Thoracic aorta (tissue), 2 donors: ENCODE data around the gene FHIT. TPM values are rescaled to one million over a fixed set of nuclear protein-coding genes. Genes with fewer than 3 reads are reported as not detected.

Experiments
- ATAC-seq: fragments of 150-250 bp; one replicate; pipeline ENCODE4 v1.8.0; 2017; ENCODE audit warnings: low read depth; ENCODE audit not compliant: insufficient number of reproducible peaks, low FRiP score
- DNase-seq: peaks from one replicate; pipeline ENCODE4 v3.0.0-alpha.2; 2020; ENCODE audit warnings: low spot score
- H3K27ac ChIP-seq, 2 donors: fragments of 200-600 bp; sonication (generic); 1 replicate in 1 of 2; 2 replicates in 1 of 2; pipeline ENCODE4 v1.5.1; 2016; ENCODE audit warnings: mild to moderate bottlenecking in 2 of 2, moderate library complexity in 2 of 2
- H3K27me3 ChIP-seq: fragments of 200-600 bp; sonication (generic); replicated peaks from 2 replicates; pipeline ENCODE4 v1.6.0; 2016; ENCODE audit warnings: mild to moderate bottlenecking; ENCODE audit not compliant: insufficient read depth
- H3K36me3 ChIP-seq: fragments of 200-600 bp; sonication (generic); one replicate; pipeline ENCODE4 v1.5.1; 2016
- H3K4me1 ChIP-seq, 2 donors: fragments of 200-600 bp; sonication (generic); 1 replicate in 1 of 2; 2 replicates in 1 of 2; pipeline versions ENCODE4 v1.5.1 to v1.6.0; 2016; ENCODE audit warnings: low read depth in 2 of 2, mild to moderate bottlenecking in 1 of 2; ENCODE audit not compliant: control insufficient read depth in 1 of 2
- H3K4me3 ChIP-seq: fragments of 200-600 bp; sonication (generic); 2 replicates; pipeline ENCODE4 v1.5.1; 2016; ENCODE audit warnings: mild to moderate bottlenecking
- H3K9me3 ChIP-seq: fragments of 200-600 bp; sonication (generic); 2 replicates; pipeline ENCODE4 v1.5.1; 2016
- total RNA-seq, 2 donors: library from RNA; depleted of rRNA; stranded (reverse); fragments of >200 nt; gene quantifications; one replicate each; pipeline versions ENCODE4 v1.1.0 to v1.2.3, GENCODE V29; 2016
- TF ChIP-seq, protein P1 (sequence below): fragments of 200-600 bp; sonication (generic); IDR thresholded peaks from one replicate; pipeline ENCODE4 v1.5.1; 2019; ENCODE audit warnings: antibody characterized with exemption

FHIT gene
- total RNA-seq, 2 donors from 2014 or later, result 2.0 to 2.3 TPM

DNA sequence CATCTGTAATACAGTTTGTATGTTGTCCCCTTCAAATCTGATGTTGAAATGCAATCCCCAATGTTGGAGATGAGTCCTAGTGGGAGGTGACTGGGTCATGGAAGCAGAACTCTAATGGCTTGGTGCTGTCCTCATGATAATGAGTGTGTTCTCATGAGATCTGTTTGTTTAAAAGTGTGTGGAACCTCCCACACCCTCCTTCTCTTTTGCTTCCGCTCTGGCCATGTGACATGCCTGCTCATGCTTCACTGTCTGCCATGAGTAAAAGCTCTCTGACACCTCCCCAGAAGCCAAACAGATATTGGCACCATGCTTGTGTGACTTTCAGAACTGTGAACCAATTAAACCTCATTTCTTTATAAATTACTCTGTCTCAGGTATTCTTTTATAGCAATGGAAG, 1407.4 kb downstream of the FHIT start:
- no peak overlapping the region for H3K27ac ChIP-seq
- DNase-seq, result no peak

DNA sequence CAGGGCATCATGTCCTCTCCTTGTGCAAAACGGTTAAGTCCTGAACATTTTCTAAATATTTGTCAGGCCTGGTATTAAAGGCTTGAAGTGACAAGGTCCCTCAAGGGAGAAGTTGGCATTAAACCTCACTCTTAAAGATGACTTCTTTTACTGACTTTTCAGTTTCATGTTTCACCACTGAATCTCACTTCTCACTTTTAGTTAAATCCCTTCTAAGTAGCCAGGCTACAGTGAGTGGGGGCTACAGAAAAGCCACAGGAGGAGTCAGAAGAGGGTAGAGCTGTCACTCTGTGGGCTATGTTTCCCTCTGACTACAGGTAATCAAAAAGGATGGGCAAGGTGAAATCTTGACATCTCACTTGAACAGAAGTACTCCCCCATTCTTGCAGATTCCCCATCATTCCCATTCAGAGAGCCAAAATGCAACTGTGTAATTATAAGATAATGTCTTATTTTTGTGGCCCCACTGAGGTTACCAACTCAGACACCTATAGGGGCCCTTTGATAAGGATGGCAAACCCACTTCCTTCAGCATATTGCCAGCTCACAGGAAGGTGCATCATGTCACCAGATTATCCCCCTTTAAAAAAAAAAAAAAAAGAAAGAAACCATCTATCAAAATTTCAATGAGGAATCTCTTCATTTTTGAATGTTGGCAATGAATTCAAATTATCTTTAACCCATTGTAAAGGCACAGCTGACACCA, 1411.3 kb downstream of the FHIT start:
- Histone ChIP-seq H3K4me1 (no peaks in the 10 kb centered on the region), H3K9me3 (no peaks in the 10 kb centered on the region), H3K27me3 (no peaks in the 10 kb centered on the region), H3K4me3 (no peak overlapping the region), H3K27ac (no peak overlapping the region), H3K36me3 (no peaks in the 10 kb centered on the region)
- DNase-seq, result no peak
- TF ChIP-seq, protein P1, sequence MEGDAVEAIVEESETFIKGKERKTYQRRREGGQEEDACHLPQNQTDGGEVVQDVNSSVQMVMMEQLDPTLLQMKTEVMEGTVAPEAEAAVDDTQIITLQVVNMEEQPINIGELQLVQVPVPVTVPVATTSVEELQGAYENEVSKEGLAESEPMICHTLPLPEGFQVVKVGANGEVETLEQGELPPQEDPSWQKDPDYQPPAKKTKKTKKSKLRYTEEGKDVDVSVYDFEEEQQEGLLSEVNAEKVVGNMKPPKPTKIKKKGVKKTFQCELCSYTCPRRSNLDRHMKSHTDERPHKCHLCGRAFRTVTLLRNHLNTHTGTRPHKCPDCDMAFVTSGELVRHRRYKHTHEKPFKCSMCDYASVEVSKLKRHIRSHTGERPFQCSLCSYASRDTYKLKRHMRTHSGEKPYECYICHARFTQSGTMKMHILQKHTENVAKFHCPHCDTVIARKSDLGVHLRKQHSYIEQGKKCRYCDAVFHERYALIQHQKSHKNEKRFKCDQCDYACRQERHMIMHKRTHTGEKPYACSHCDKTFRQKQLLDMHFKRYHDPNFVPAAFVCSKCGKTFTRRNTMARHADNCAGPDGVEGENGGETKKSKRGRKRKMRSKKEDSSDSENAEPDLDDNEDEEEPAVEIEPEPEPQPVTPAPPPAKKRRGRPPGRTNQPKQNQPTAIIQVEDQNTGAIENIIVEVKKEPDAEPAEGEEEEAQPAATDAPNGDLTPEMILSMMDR, result no peak
- no peak for ATAC-seq

More for the DNA sequence above, 1407.4 kb downstream of the FHIT start:
- no peak overlapping the region for H3K4me3 ChIP-seq
- H3K27me3 ChIP-seq, result no peaks in the 10 kb centered on the region
- no peak for ATAC-seq
- H3K9me3 ChIP-seq, result no peaks in the 10 kb centered on the region
- TF ChIP-seq, protein P1, result no peak
- H3K4me1 ChIP-seq, result no peaks in the 10 kb centered on the region
- H3K36me3 ChIP-seq, result no peaks in the 10 kb centered on the region

DNA sequence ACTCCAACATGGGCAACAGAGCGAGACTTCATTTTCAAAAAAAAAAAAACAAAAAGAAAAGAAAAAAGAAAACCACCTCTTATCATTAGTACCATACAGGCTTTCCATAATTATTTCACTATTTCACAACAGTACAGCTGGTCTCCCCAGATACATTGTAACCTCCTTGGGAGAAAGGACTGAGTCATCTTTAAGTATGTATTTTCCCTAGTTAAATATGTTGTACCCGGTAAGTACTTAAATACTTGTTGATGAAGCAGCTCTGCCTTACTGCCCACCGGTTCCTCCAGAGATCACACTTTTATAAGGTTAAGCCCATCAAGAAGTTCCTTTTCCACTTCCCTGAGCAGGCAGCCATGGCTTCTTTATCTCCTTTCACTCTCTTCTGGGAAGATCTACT, 1412.0 kb downstream of the FHIT start:
- Histone ChIP-seq H3K27ac (no peak overlapping the region), H3K9me3 (no peaks in the 10 kb centered on the region), H3K4me1 (no peaks in the 10 kb centered on the region), H3K27me3 (no peaks in the 10 kb centered on the region), H3K4me3 (no peak overlapping the region), H3K36me3 (no peaks in the 10 kb centered on the region)
- ATAC-seq (no peak), DNase-seq (no peak)
- TF ChIP-seq, protein P1, result no peak

DNA sequence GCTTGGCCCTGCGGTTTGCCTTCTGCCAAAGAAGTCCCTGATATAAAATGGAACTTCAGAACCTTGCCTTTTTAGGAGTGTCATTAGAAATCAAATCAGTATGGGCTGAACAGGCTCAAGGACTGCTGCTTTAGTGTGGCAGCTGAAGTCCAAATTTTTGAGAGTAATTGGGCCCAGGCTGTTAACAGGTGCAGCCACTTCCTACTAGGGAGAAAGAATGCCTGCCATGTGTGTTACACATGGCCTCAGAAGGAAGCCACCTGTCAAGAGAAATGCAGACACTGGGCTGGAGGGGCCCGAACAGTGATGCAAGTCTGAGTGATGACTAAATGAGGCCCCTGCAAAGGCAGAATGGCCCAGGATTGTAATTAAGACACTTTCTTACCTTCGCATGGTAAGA, 1414.7 kb downstream of the FHIT start:
- Histone ChIP-seq H3K36me3 (no peaks in the 10 kb centered on the region), H3K27me3 (no peaks in the 10 kb centered on the region), H3K27ac (no peak overlapping the region), H3K4me3 (no peak overlapping the region), H3K9me3 (no peaks in the 10 kb centered on the region), H3K4me1 (no peaks in the 10 kb centered on the region)
- DNase-seq (no peak), ATAC-seq (no peak)
- TF ChIP-seq, protein P1, result no peak

DNA sequence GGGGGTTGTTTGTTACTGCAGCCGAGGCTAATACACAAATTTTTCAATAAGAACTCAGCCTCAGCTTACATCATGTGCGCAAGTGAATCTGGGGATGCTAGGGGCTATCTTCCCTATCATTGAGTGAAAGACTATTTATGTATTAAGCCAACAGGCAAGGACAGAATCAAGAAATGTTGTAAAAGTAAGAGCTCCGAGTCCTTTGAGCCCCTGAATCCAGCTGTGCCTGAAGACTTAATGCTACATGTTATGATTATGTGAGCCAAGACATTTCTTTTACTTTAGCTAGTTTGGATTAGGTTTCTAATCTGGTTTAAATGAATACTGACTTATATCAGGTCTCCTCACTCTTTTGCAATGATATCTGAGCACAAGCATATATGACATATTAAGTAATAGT, 1418.5 kb downstream of the FHIT start:
- Histone ChIP-seq H3K4me1 (no peaks in the 10 kb centered on the region), H3K27ac (no peak overlapping the region), H3K36me3 (no peaks in the 10 kb centered on the region), H3K4me3 (no peak overlapping the region), H3K9me3 (no peaks in the 10 kb centered on the region), H3K27me3 (no peaks in the 10 kb centered on the region)
- TF ChIP-seq, protein P1, result no peak
- DNase-seq, result no peak
- no peak for ATAC-seq
